K562 (cell line): ENCODE results near the gene KCNK6. TPM values are rescaled to one million over a fixed set of nuclear protein-coding genes. Genes with fewer than 3 reads are reported as not detected.
A peak's percentile ranks its signal among the peaks of the same experiment; 100 is the strongest.

ENCODE experiments used
- BCOR ChIP-seq: fragments of 450-650 bp; IDR thresholded peaks from 2 replicates; pipeline ENCODE4 v1.6.1; 2016
- CBFB ChIP-seq: sonication (generic); formaldehyde crosslinking; IDR thresholded peaks from 2 replicates; pipeline ENCODE4 v1.4.0; 2020; ENCODE audit warnings: mild to moderate bottlenecking, missing genetic modification reagents
- CBX2 ChIP-seq: fragments of 200-600 bp; sonication (generic); IDR thresholded peaks from one replicate; pipeline ENCODE4 v1.6.1; 2012; ENCODE audit warnings: mild to moderate bottlenecking, low read length, inconsistent platforms; ENCODE audit not compliant: insufficient read depth, poor library complexity, severe bottlenecking
- CEBPG ChIP-seq, 3 experiments: fragments of 200-800 bp in 1 of 3; sonication (Bioruptor generic) in 1 of 3; sonication (generic) in 1 of 3; formaldehyde crosslinking in 1 of 3; IDR thresholded peaks in 2 of 3; conservative IDR thresholded peaks in 1 of 3; 2 replicates each; pipeline versions ENCODE4 v1.6.1 to v1.8.0; 2016 to 2022; ENCODE audit warnings: missing compliant biosample characterization in 2 of 3, missing genetic modification characterization in 2 of 3, mild to moderate bottlenecking in 1 of 3, missing genetic modification reagents in 1 of 3
- JUN ChIP-seq, 2 experiments: sonication (generic) in 1 of 2; formaldehyde crosslinking in 1 of 2; IDR thresholded peaks; 2 replicates each; pipeline versions ENCODE4 v1.6.1 to v1.8.0; 2012 to 2022; ENCODE audit warnings: borderline replicate concordance in 2 of 2, mild to moderate bottlenecking in 2 of 2, improper control_type of control experiment in 1 of 2, low read depth in 1 of 2, low read length in 1 of 2, missing genetic modification reagents in 1 of 2
- KDM5B ChIP-seq: fragments of 200-600 bp; sonication (generic); IDR thresholded peaks from 2 replicates; pipeline ENCODE4 v1.6.1; 2012; ENCODE audit warnings: low read depth, mild to moderate bottlenecking, moderate library complexity, low read length, control low read depth, inconsistent platforms; ENCODE audit not compliant: insufficient replicate concordance
- LCOR ChIP-seq: sonication (generic); formaldehyde crosslinking; IDR thresholded peaks from 2 replicates; pipeline ENCODE4 v1.8.0; 2022; ENCODE audit warnings: mild to moderate bottlenecking, missing genetic modification reagents
- POLR2B ChIP-seq: fragments of 450-650 bp; IDR thresholded peaks from 2 replicates; pipeline ENCODE4 v1.6.1; 2018; ENCODE audit warnings: low read depth; ENCODE audit not compliant: partially characterized antibody
- ZNF316 ChIP-seq: fragments of 450-650 bp; IDR thresholded peaks from 2 replicates; pipeline ENCODE4 v1.6.1; 2016
- ZNF589 ChIP-seq: fragments of 200-800 bp; sonication (Bioruptor generic); IDR thresholded peaks from 2 replicates; pipeline ENCODE4 v1.6.1; 2016; ENCODE audit warnings: low read depth, missing genetic modification characterization, missing compliant biosample characterization
- polyA plus RNA-seq, 8 experiments: library from polyadenylated mRNA; depleted of rRNA in 4 of 8; stranded (reverse) in 5 of 8; unstranded in 3 of 8; fragments of >200 nt; fragmentation: Nextera tagmentation in 2 of 8; fragmentation: Illumina TruSeq in 1 of 8; extraction: Ambion mirVana in 2 of 8; extraction: Trizol in 1 of 8; gene quantifications; 2 replicates each; pipeline versions ENCODE4 v1.2.1 to v1.2.3, GENCODE V29; 2011 to 2014; ENCODE audit warnings: inconsistent platforms in 1 of 8, missing spikeins in 1 of 8
- total RNA-seq, 7 experiments: library from RNA; depleted of rRNA in 6 of 7; stranded (reverse); fragments of >200 nt in 6 of 7; fragmentation: Illumina TruSeq in 2 of 7; extraction: Trizol in 2 of 7; gene quantifications; 2 replicates each; pipeline versions ENCODE4 v1.2.1 to v1.2.3, GENCODE V29; 2011 to 2021; ENCODE audit warnings: low replicate concordance in 1 of 7
- TF ChIP-seq, protein P1 (sequence below): fragments of 450-650 bp; IDR thresholded peaks from 2 replicates; pipeline ENCODE4 v1.6.1; 2016
- TF ChIP-seq, protein P2 (sequence below): IDR thresholded peaks from 2 replicates; pipeline ENCODE4 v1.6.1; 2014; ENCODE audit warnings: antibody characterized with exemption
- TF ChIP-seq, protein P3 (sequence below), 2 experiments: fragments of 450-650 bp; formaldehyde crosslinking in 1 of 2; IDR thresholded peaks; 2 replicates each; pipeline versions ENCODE4 v1.4.0 to v1.6.1; 2014 to 2020; ENCODE audit warnings: mild to moderate bottlenecking in 2 of 2, borderline replicate concordance in 1 of 2, low read depth in 1 of 2

Gene KCNK6
- total and polyA plus RNA-seq, 9 of the 15 experiments (the other 6 are each of a cell fraction or from before 2014, with no cell fraction given): 0.05 to 0.42 (median 0.15) TPM

DNA sequence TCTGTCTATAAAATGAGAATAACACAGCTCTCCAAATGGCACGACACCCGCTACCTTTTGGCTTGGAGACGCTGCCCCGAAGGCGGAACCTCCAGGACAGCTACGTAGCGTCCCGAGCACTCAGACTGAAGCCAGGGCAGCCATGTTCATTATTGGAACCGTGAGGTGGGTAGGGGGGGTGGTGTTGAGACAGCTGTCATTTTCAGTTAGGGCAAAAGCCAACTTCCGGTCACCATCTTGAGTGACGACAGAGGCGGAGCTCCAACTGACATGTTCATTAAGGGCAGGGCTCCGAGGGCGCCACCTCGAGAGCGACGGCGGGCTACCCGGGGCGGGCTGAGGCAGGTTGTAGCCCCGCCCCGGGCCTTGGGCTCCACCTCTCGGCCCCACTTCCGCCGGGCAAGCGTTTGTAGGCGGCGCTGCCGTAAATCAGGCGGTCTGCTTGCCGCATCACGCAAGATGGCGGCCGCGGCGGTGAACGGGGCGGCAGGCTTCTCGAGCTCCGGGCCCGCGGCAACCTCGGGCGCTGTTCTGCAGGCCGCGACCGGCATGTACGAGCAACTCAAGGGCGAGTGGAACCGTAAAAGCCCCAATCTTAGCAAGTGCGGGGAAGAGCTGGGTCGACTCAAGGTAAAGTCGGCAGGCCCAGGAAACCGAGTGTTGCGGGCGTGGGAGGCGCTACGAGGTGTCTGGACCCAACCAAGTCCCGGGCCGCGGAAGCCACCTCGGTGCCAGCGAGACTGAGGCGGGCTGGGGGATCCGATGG, 54.9 kb downstream of the KCNK6 start, which contains the start of gene PSMD8 (continued):
- TF ChIP-seq, protein P1, sequence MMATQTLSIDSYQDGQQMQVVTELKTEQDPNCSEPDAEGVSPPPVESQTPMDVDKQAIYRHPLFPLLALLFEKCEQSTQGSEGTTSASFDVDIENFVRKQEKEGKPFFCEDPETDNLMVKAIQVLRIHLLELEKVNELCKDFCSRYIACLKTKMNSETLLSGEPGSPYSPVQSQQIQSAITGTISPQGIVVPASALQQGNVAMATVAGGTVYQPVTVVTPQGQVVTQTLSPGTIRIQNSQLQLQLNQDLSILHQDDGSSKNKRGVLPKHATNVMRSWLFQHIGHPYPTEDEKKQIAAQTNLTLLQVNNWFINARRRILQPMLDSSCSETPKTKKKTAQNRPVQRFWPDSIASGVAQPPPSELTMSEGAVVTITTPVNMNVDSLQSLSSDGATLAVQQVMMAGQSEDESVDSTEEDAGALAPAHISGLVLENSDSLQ: peak; percentile 97
- no peak for TF ChIP-seq CBX2
- peak; percentile 29; the same call in 1 of the 2 replicates for TF ChIP-seq CEBPG (CRISPR knock-in tag; IDR thresholded peaks at IDR 0.05)
- peak in 1 of 2 experiments; percentile 59; a peak in 2 of 4 replicates for TF ChIP-seq CEBPG (tag; conservative IDR thresholded peaks at IDR 0.05 in 1 of 2, IDR thresholded peaks at IDR 0.05 in 1 of 2)
- 0 out of 2 replicates have a peak, but pooled peaks have one; percentile 17 for TF ChIP-seq ZNF316
- TF ChIP-seq LCOR: peak; percentile 84; the same call in 1 of the 2 replicates
- TF ChIP-seq ZNF589 (CRISPR knock-in tag): 0 out of 2 replicates have a peak, but pooled peaks have one; percentile 34
- TF ChIP-seq KDM5B: peak; percentile 97
- TF ChIP-seq CBFB (CRISPR knock-in tag): peak; percentile 50; the same call in 1 of the 2 replicates
- TF ChIP-seq POLR2B: peak; percentile 96
- TF ChIP-seq, protein P2, sequence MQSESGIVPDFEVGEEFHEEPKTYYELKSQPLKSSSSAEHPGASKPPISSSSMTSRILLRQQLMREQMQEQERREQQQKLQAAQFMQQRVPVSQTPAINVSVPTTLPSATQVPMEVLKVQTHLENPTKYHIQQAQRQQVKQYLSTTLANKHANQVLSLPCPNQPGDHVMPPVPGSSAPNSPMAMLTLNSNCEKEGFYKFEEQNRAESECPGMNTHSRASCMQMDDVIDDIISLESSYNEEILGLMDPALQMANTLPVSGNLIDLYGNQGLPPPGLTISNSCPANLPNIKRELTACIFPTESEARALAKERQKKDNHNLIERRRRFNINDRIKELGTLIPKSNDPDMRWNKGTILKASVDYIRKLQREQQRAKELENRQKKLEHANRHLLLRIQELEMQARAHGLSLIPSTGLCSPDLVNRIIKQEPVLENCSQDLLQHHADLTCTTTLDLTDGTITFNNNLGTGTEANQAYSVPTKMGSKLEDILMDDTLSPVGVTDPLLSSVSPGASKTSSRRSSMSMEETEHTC: 0 out of 2 replicates have a peak, but pooled peaks have one; percentile 29
- TF ChIP-seq BCOR: peak; percentile 70
- TF ChIP-seq, protein P3, sequence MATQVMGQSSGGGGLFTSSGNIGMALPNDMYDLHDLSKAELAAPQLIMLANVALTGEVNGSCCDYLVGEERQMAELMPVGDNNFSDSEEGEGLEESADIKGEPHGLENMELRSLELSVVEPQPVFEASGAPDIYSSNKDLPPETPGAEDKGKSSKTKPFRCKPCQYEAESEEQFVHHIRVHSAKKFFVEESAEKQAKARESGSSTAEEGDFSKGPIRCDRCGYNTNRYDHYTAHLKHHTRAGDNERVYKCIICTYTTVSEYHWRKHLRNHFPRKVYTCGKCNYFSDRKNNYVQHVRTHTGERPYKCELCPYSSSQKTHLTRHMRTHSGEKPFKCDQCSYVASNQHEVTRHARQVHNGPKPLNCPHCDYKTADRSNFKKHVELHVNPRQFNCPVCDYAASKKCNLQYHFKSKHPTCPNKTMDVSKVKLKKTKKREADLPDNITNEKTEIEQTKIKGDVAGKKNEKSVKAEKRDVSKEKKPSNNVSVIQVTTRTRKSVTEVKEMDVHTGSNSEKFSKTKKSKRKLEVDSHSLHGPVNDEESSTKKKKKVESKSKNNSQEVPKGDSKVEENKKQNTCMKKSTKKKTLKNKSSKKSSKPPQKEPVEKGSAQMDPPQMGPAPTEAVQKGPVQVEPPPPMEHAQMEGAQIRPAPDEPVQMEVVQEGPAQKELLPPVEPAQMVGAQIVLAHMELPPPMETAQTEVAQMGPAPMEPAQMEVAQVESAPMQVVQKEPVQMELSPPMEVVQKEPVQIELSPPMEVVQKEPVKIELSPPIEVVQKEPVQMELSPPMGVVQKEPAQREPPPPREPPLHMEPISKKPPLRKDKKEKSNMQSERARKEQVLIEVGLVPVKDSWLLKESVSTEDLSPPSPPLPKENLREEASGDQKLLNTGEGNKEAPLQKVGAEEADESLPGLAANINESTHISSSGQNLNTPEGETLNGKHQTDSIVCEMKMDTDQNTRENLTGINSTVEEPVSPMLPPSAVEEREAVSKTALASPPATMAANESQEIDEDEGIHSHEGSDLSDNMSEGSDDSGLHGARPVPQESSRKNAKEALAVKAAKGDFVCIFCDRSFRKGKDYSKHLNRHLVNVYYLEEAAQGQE (IDR thresholded peaks at IDR 0.05; ENCODE audit: borderline replicate concordance): peak; percentile 28; the same call in 1 of the 2 replicates
- TF ChIP-seq, protein P3 (CRISPR knock-in tag; IDR thresholded peaks at IDR 0.05; ENCODE audit: low read depth): peak; percentile 63; the same call in 1 of the 2 replicates
- TF ChIP-seq JUN (IDR thresholded peaks at IDR 0.05; ENCODE audit: borderline replicate concordance, low read depth, low read length): no peak
- peak; percentile 84; the same call in 1 of the 2 replicates for TF ChIP-seq JUN (CRISPR knock-in tag; IDR thresholded peaks at IDR 0.05; ENCODE audit: borderline replicate concordance)
